Stimulated activated CD4-positive, alpha-beta T cell treated with anti-CD3 and anti-CD28 coated beads, TNF-alpha, amount 100 ng/mL, for 24 hours (primary cell): Measurements from ENCODE around the gene BDP1.
"Not testable (repeated sequence)": the region's sequence is repeated elsewhere in the genome, so short reads cannot be mapped to it uniquely, and the experiment has no call there.

ENCODE experiments used
- DNase-seq, 3 experiments: peaks; one replicate each; pipeline ENCODE4 v3.0.0-alpha.2; 2020; ENCODE audit warnings: low read depth in 3 of 3

Gene BDP1

GRCh38 chr5:71455427-71456361 lies at the start of gene BDP1:
Gene BDP1, plus strand, starts transcription at chr5:71455651. Its CDS starts 227 bp downstream, at chr5:71455878.
- DNase-seq = peak; percentile 95 to 97 (median 97)

GRCh38 chr5:71410088-71410487 lies 45.4 kb upstream of the BDP1 start:
- not testable (repeated sequence) for DNase-seq

- DNase-seq = not testable (repeated sequence)
Observed at GRCh38 chr5:71415626-71416025, 39.8 kb upstream of the BDP1 start.

GRCh38 chr5:71418026-71418425 lies 37.4 kb upstream of the BDP1 start:
- not testable (repeated sequence) for DNase-seq

GRCh38 chr5:71421278-71421677 lies 34.2 kb upstream of the BDP1 start:
- DNase-seq = not testable (repeated sequence)

- not testable (repeated sequence) for DNase-seq
Observed at GRCh38 chr5:71423896-71424295, 31.6 kb upstream of the BDP1 start.

GRCh38 chr5:71426686-71427474 lies 28.6 kb upstream of the BDP1 start:
- DNase-seq = not testable (repeated sequence)

GRCh38 chr5:71432410-71432809 lies 23.0 kb upstream of the BDP1 start:
- DNase-seq = not testable (repeated sequence)

GRCh38 chr5:71434825-71435224 lies 20.6 kb upstream of the BDP1 start:
- not testable (repeated sequence) for DNase-seq

- DNase-seq = not testable (repeated sequence)
Observed at GRCh38 chr5:71441564-71441963, 13.9 kb upstream of the BDP1 start.

- DNase-seq = not testable (repeated sequence)
Observed at GRCh38 chr5:71443891-71444290, 11.6 kb upstream of the BDP1 start.

GRCh38 chr5:71445015-71445414 lies 10.4 kb upstream of the BDP1 start:
- not testable (repeated sequence) for DNase-seq

- DNase-seq = not testable (repeated sequence)
Observed at GRCh38 chr5:71445523-71446152, 9.8 kb upstream of the BDP1 start.

GRCh38 chr5:71446540-71447216 lies 8.8 kb upstream of the BDP1 start:
- not testable (repeated sequence) for DNase-seq

- peak in 2 of 3 experiments; percentile 19 to 52 for DNase-seq
Observed at GRCh38 chr5:71447218-71447808, 8.1 kb upstream of the BDP1 start.

- no peak for DNase-seq
Observed at GRCh38 chr5:71452876-71453275, 2.6 kb upstream of the BDP1 start.

- no peak for DNase-seq
Observed at GRCh38 chr5:71454913-71455312, 538 bp upstream of the BDP1 start.

GRCh38 chr5:71456362-71456743 lies 902 bp downstream of the BDP1 start:
- DNase-seq = no peak

GRCh38 chr5:71457106-71457505 lies 1.7 kb downstream of the BDP1 start:
- DNase-seq = no peak

- DNase-seq = no peak
Observed at GRCh38 chr5:71460693-71461092, 5.2 kb downstream of the BDP1 start.

GRCh38 chr5:71461360-71461759 lies 5.9 kb downstream of the BDP1 start:
- no peak for DNase-seq
